OCI-LY1 (cell line): Measurements from ENCODE around the gene PTPRG.

Experiments used
- H2AFZ ChIP-seq: fragments of 200-600 bp; sonication (generic), shearing (Covaris generic); 2 replicates; pipeline ENCODE4 v1.6.0; 2014; ENCODE audit warnings: antibody characterized with exemption, mild to moderate bottlenecking, low read length
- H3F3A ChIP-seq: fragments of 200-600 bp; sonication (generic), shearing (Covaris generic); 2 replicates; pipeline ENCODE4 v1.6.0; 2014; ENCODE audit warnings: mild to moderate bottlenecking, antibody characterized with exemption, low read length, moderate library complexity; ENCODE audit not compliant: insufficient read depth
- H3K27ac ChIP-seq: fragments of 200-600 bp; sonication (generic); 2 replicates; pipeline ENCODE4 v1.5.1; 2014; ENCODE audit warnings: low read length, mixed run types, mild to moderate bottlenecking, low read depth; ENCODE audit not compliant: poor library complexity, severe bottlenecking
- H3K27me3 ChIP-seq: fragments of 200-600 bp; sonication (generic); 2 replicates; pipeline ENCODE4 v1.6.0; 2014; ENCODE audit warnings: antibody characterized with exemption, mild to moderate bottlenecking, low read length, moderate library complexity; ENCODE audit not compliant: insufficient read depth
- H3K36me3 ChIP-seq: fragments of 200-600 bp; sonication (generic); 2 replicates; pipeline ENCODE4 v1.6.1; 2014; ENCODE audit warnings: mild to moderate bottlenecking, antibody characterized with exemption, low read length, moderate library complexity, mixed read lengths; ENCODE audit not compliant: insufficient read depth
- H3K4me1 ChIP-seq: fragments of 200-600 bp; sonication (generic); 2 replicates; pipeline ENCODE4 v1.5.1; 2014; ENCODE audit warnings: mild to moderate bottlenecking, low read length, moderate library complexity; ENCODE audit not compliant: insufficient read depth, severe bottlenecking
- H3K4me2 ChIP-seq: fragments of 200-600 bp; sonication (generic), shearing (Covaris generic); 2 replicates; pipeline ENCODE4 v1.6.1; 2014; ENCODE audit warnings: low read length
- H3K4me3 ChIP-seq: fragments of 200-600 bp; sonication (generic); 2 replicates; pipeline ENCODE4 v1.5.1; 2014; ENCODE audit warnings: low read length, low read depth, mild to moderate bottlenecking, mixed read lengths; ENCODE audit not compliant: poor library complexity, severe bottlenecking
- H3K79me2 ChIP-seq: fragments of 200-600 bp; shearing (Covaris generic); 2 replicates; pipeline ENCODE4 v1.6.1; 2016; ENCODE audit warnings: mixed run types, low read length, mixed read lengths; ENCODE audit not compliant: insufficient read depth
- H3K9ac ChIP-seq: fragments of 200-600 bp; sonication (generic), shearing (Covaris generic); 2 replicates; pipeline ENCODE4 v1.6.1; 2014; ENCODE audit warnings: mild to moderate bottlenecking, low read length, mixed read lengths
- H3K9me2 ChIP-seq: fragments of 200-600 bp; sonication (generic), shearing (Covaris generic); 2 replicates; pipeline ENCODE4 v1.6.1; 2014; ENCODE audit warnings: low read depth, mild to moderate bottlenecking, low read length, mixed read lengths
- H3K9me3 ChIP-seq: fragments of 200-600 bp; shearing (Covaris generic); 2 replicates; pipeline ENCODE4 v1.6.1; 2014; ENCODE audit warnings: low read length, mixed read lengths
- H4K20me1 ChIP-seq: fragments of 200-600 bp; sonication (generic), shearing (Covaris generic); 2 replicates; pipeline ENCODE4 v1.6.0; 2016; ENCODE audit warnings: mild to moderate bottlenecking, low read length; ENCODE audit not compliant: insufficient read depth
- CTCF ChIP-seq: fragments of 200-600 bp; sonication (generic), shearing (Covaris generic); IDR thresholded peaks from 2 replicates; pipeline ENCODE4 v1.5.1; 2017; ENCODE audit warnings: mild to moderate bottlenecking, antibody characterized with exemption, low read length, moderate library complexity, mixed read lengths
- EZH2 ChIP-seq: fragments of 200-600 bp; sonication (generic), shearing (Covaris generic); IDR thresholded peaks from 2 replicates; pipeline ENCODE4 v1.8.0; 2017; ENCODE audit warnings: borderline replicate concordance, mixed run types, mild to moderate bottlenecking, antibody characterized with exemption, low read length, moderate library complexity, mixed read lengths

Gene PTPRG

GRCh38 chr3:61808526-61808925 is 247.2 kb downstream of the PTPRG start:
- no peak overlapping the region for H3K27ac ChIP-seq
- no peak overlapping the region for H3K9ac ChIP-seq
- no peaks in the 10 kb centered on the region for H3K4me1 ChIP-seq
- H3K79me2 ChIP-seq: no peaks in the 10 kb centered on the region
- no peak for TF ChIP-seq CTCF
- no peak for TF ChIP-seq EZH2
- no peak overlapping the region for H3K4me3 ChIP-seq
- H3K9me3 ChIP-seq: no peaks in the 10 kb centered on the region
- H3K27me3 ChIP-seq: no peaks in the 10 kb centered on the region
- H4K20me1 ChIP-seq: no peaks in the 10 kb centered on the region
- H3K9me2 ChIP-seq: no peaks in the 10 kb centered on the region
- H3F3A ChIP-seq: no peaks in the 10 kb centered on the region
- no peak overlapping the region for H2AFZ ChIP-seq
- no peaks in the 10 kb centered on the region for H3K36me3 ChIP-seq
- no peak overlapping the region for H3K4me2 ChIP-seq

GRCh38 chr3:61808999-61809398 is 247.6 kb downstream of the PTPRG start:
- Histone ChIP-seq H3K36me3 (no peaks in the 10 kb centered on the region), H3F3A (no peaks in the 10 kb centered on the region), H3K79me2 (no peaks in the 10 kb centered on the region), H3K27me3 (no peaks in the 10 kb centered on the region), H3K4me2 (no peak overlapping the region), H2AFZ (no peak overlapping the region), H3K9ac (no peak overlapping the region), H4K20me1 (no peaks in the 10 kb centered on the region), H3K27ac (no peak overlapping the region), H3K4me1 (no peaks in the 10 kb centered on the region), H3K9me2 (no peaks in the 10 kb centered on the region), H3K9me3 (no peaks in the 10 kb centered on the region), H3K4me3 (no peak overlapping the region)
- TF ChIP-seq CTCF (no peak), EZH2 (no peak)

- H3K9ac ChIP-seq: no peak overlapping the region
- H3K4me1 ChIP-seq: no peaks in the 10 kb centered on the region
- H3K9me2 ChIP-seq: no peaks in the 10 kb centered on the region
- no peaks in the 10 kb centered on the region for H3K9me3 ChIP-seq
- H3K79me2 ChIP-seq: no peaks in the 10 kb centered on the region
- no peak overlapping the region for H3K27ac ChIP-seq
- no peaks in the 10 kb centered on the region for H3K27me3 ChIP-seq
- no peaks in the 10 kb centered on the region for H3K36me3 ChIP-seq
- H3F3A ChIP-seq: no peaks in the 10 kb centered on the region
- no peak for TF ChIP-seq CTCF
- TF ChIP-seq EZH2: no peak
- no peaks in the 10 kb centered on the region for H4K20me1 ChIP-seq
- no peak overlapping the region for H3K4me2 ChIP-seq
- no peak overlapping the region for H3K4me3 ChIP-seq
- no peak overlapping the region for H2AFZ ChIP-seq
Observed at GRCh38 chr3:61809879-61810278, 248.5 kb downstream of the PTPRG start.
